H1 (cell line): ENCODE measurements around the gene DISC1.

Experiments
- POLR2AphosphoS5 ChIP-seq: IDR thresholded peaks from 2 replicates; pipeline ENCODE4 v1.6.1; 2011; ENCODE audit warnings: low read depth, low read length
- RAD21 ChIP-seq, 2 experiments: IDR thresholded peaks in 1 of 2; conservative IDR thresholded peaks in 1 of 2; 2 replicates each; pipeline ENCODE4 v1.6.1; 2011; ENCODE audit warnings: low read depth in 2 of 2, low read length in 2 of 2, improper control_type of control experiment in 1 of 2, inconsistent platforms in 1 of 2, mild to moderate bottlenecking in 1 of 2, moderate library complexity in 1 of 2
- SUZ12 ChIP-seq: fragments of 200-600 bp; sonication (generic); IDR thresholded peaks from 2 replicates; pipeline ENCODE4 v1.6.1; 2012; ENCODE audit warnings: mild to moderate bottlenecking, inconsistent platforms, low read length, moderate library complexity, mixed read lengths
- TF ChIP-seq, protein P1 (sequence below), 3 experiments: IDR thresholded peaks; 1 replicate in 2 of 3; 2 replicates in 1 of 3; pipeline versions ENCODE4 v1.5.1 to v1.6.1; 2011; ENCODE audit warnings: low read length in 3 of 3, mild to moderate bottlenecking in 3 of 3, inconsistent platforms in 2 of 3, low read depth in 1 of 3, moderate library complexity in 1 of 3; ENCODE audit not compliant: insufficient read depth in 1 of 3; ENCODE audit errors: control extremely low read depth in 1 of 3
- TF ChIP-seq, protein P2 (sequence below): IDR thresholded peaks from 2 replicates; pipeline ENCODE4 v1.6.1; 2011; ENCODE audit warnings: low read depth, mild to moderate bottlenecking, low read length; ENCODE audit not compliant: insufficient read depth

DNA sequence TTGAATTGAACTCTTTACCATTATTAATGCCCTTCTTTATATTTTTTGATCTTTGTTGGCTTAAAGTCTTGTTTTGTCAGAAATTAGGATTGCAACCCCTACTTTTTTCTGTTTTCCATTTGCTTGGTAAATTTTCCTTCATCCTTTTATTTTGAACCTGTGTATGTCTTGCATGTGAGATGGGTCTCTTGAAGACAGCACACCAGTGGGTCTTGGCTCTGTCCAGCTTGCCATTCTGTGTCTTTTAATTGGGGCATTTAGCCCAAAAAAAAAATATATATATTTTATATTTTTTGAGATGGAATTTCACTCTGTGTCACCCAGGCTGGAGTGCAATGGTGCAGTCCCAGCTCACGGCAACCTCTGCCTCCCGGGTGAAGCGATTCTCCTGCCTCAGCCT is 33.6 kb downstream of the DISC1 start:
- TF ChIP-seq, protein P1, sequence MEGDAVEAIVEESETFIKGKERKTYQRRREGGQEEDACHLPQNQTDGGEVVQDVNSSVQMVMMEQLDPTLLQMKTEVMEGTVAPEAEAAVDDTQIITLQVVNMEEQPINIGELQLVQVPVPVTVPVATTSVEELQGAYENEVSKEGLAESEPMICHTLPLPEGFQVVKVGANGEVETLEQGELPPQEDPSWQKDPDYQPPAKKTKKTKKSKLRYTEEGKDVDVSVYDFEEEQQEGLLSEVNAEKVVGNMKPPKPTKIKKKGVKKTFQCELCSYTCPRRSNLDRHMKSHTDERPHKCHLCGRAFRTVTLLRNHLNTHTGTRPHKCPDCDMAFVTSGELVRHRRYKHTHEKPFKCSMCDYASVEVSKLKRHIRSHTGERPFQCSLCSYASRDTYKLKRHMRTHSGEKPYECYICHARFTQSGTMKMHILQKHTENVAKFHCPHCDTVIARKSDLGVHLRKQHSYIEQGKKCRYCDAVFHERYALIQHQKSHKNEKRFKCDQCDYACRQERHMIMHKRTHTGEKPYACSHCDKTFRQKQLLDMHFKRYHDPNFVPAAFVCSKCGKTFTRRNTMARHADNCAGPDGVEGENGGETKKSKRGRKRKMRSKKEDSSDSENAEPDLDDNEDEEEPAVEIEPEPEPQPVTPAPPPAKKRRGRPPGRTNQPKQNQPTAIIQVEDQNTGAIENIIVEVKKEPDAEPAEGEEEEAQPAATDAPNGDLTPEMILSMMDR (IDR thresholded peaks at IDR 0.05; ENCODE audit: control extremely low read depth in 1 of 3, insufficient read depth in 1 of 3, low read depth in 1 of 3, low read length in 3 of 3) = no peak
- TF ChIP-seq SUZ12 = no peak
- TF ChIP-seq POLR2AphosphoS5 = no peak
- no peak for TF ChIP-seq RAD21 (IDR thresholded peaks at IDR 0.05 in 1 of 2, conservative IDR thresholded peaks at IDR 0.05 in 1 of 2; ENCODE audit: low read depth in 2 of 2, low read length in 2 of 2)
- TF ChIP-seq, protein P2, sequence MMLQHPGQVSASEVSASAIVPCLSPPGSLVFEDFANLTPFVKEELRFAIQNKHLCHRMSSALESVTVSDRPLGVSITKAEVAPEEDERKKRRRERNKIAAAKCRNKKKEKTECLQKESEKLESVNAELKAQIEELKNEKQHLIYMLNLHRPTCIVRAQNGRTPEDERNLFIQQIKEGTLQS = no peak
